Lower lobe of right lung (tissue), 2 donors: ENCODE measurements around the gene ZNF644. TPM values are rescaled to one million over a fixed set of nuclear protein-coding genes. Genes with fewer than 3 reads are reported as not detected.

Experiments used
- ATAC-seq, 2 donors: fragments of 200-7000 bp; cut with Tn5 transposase; one replicate each; pipeline ENCODE4 v1.9.1; 2020 to 2022; ENCODE audit warnings: mild to moderate bottlenecking in 2 of 2, moderate library complexity in 2 of 2
- DNase-seq: peaks from one replicate; pipeline ENCODE4 v3.0.0-alpha.2; 2020
- H3K27ac ChIP-seq: fragments of 200-600 bp; one replicate; pipeline ENCODE4 v1.8.0; 2022
- H3K27me3 ChIP-seq: fragments of 200-600 bp; one replicate; pipeline ENCODE4 v1.8.0; 2022; ENCODE audit warnings: low read depth
- H3K36me3 ChIP-seq: fragments of 200-600 bp; one replicate; pipeline ENCODE4 v1.8.0; 2022; ENCODE audit warnings: mild to moderate bottlenecking
- H3K4me1 ChIP-seq: fragments of 200-600 bp; one replicate; pipeline ENCODE4 v1.8.0; 2022
- H3K4me3 ChIP-seq: fragments of 200-600 bp; one replicate; pipeline ENCODE4 v1.8.0; 2022; ENCODE audit warnings: mild to moderate bottlenecking
- H3K9me3 ChIP-seq: fragments of 200-600 bp; one replicate; pipeline ENCODE4 v1.8.0; 2022
- intact Hi-C: fragments of 100-400 bp; cut with DNase I; formaldehyde crosslinking; loops from one replicate; pipeline ENCODE4 v1.11.0; 2022
- total RNA-seq: library from RNA; stranded (reverse); fragmentation: NEBNext Ultra II Directional; extraction: Animal tissue kit (Norgen Biotek cat#: 25700); gene quantifications from one replicate; pipeline ENCODE4 v1.2.1, GENCODE V29; 2021
- TF ChIP-seq, protein P1 (sequence below): fragments of 200-600 bp; IDR thresholded peaks from one replicate; pipeline ENCODE4 v1.8.0; 2022; ENCODE audit warnings: antibody characterized with exemption, mild to moderate bottlenecking
- donor health status: DM: no; HTN: yes; CAD: no; lungs with severe emphysema.

ZNF644 gene
- total RNA-seq, 1 donor from 2014 or later, result 54.7 TPM

DNA sequence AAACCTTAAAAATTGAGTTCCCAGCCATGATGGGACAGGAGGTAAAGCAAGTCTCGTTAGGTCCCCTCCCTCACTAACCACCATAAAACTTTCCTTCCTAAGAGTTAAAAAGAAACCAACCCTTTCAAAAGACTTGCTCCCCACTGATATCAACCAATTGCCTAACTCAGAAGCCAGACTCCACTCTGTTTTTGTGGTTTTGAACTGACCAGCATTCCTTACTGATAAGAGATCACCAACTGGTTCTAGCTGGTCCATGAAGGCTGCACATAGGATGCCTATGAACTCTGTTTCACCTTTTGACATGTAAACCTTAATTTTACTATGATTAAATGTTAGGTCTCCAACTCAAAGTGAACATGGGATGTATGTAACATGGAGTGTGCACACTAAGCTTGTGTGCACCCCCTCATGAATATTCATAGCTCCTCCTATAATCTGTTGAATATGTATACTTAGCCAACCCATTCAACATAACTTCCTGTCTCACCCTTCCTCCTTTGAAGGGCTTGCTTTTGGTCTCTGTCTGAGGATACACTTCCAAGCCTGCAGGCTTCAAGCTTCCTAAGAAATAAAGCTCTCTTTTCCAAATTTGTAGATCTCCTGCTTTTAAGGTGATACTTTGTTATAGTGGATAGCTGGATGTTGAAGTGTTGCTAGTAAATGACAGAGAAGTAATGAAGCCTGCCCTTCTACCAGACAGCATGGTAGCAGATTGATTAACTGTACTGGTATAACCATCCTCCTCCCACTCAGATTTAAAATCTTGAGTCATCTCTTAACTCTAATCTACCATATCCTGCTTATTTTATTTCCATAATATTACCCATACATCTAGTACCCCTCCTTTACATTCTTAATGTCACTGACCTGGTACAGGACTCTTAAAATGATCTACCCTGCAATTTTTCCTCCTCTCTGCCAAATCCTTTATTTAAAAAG, 95.6 kb downstream of the ZNF644 start:
- no peaks in the 10 kb centered on the region for H3K9me3 ChIP-seq
- intact Hi-C loops, result no loop called here
- ATAC-seq, result no peak
- H3K27ac ChIP-seq, result no peak overlapping the region
- H3K4me3 ChIP-seq, result no peak overlapping the region
- peaks cover 16% of the 10 kb centered on the region for H3K4me1 ChIP-seq
- no peaks in the 10 kb centered on the region for H3K36me3 ChIP-seq
- no peaks in the 10 kb centered on the region for H3K27me3 ChIP-seq
- TF ChIP-seq, protein P1, sequence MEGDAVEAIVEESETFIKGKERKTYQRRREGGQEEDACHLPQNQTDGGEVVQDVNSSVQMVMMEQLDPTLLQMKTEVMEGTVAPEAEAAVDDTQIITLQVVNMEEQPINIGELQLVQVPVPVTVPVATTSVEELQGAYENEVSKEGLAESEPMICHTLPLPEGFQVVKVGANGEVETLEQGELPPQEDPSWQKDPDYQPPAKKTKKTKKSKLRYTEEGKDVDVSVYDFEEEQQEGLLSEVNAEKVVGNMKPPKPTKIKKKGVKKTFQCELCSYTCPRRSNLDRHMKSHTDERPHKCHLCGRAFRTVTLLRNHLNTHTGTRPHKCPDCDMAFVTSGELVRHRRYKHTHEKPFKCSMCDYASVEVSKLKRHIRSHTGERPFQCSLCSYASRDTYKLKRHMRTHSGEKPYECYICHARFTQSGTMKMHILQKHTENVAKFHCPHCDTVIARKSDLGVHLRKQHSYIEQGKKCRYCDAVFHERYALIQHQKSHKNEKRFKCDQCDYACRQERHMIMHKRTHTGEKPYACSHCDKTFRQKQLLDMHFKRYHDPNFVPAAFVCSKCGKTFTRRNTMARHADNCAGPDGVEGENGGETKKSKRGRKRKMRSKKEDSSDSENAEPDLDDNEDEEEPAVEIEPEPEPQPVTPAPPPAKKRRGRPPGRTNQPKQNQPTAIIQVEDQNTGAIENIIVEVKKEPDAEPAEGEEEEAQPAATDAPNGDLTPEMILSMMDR, result no peak
- DNase-seq, result no peak

DNA sequence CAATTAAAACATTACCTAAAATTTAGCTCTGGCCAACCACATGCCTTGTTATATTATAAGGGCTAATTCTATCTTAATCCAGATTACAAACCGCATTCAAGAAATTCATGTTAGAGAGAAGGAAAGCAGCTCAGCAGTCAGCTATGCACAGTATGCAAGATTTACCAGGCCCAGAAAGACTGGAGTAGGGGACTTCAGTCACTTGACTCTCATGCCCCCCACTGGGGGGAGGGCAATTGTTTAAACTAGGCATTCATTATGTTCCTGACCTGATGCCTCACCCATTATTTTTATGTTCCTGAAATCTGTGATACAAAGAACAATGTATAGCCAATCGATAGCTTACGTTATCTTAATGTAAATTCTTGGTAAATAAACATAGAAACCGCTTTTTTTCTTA, 96.9 kb downstream of the ZNF644 start:
- intact Hi-C loops, result no loop called here
- H3K36me3 ChIP-seq, result no peaks in the 10 kb centered on the region
- H3K4me3 ChIP-seq, result no peak overlapping the region
- DNase-seq, result no peak
- H3K9me3 ChIP-seq, result no peaks in the 10 kb centered on the region
- H3K27ac ChIP-seq, result no peak overlapping the region
- H3K4me1 ChIP-seq, result peaks cover 17% of the 10 kb centered on the region
- no peak for ATAC-seq
- TF ChIP-seq, protein P1, result no peak
- H3K27me3 ChIP-seq, result no peaks in the 10 kb centered on the region

DNA sequence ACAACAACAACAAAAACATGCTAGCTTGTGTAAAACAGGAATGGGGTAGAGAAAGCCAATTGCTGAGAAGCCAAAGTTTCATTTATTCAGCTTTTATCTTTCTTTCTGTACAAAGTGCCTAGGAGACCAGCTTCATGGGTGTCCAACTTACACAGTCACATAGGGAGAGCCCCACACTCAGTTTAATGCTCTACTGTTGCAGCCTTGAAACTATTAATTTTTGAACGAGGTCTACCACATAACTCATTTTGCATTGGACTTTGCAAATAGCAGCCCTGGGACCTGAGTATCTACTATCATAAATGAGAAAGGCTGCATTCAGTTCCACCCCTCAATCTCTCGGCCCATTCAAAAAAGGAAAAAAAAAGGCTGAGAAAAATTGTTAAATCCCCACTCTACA, 98.8 kb downstream of the ZNF644 start:
- ATAC-seq (no peak), DNase-seq (no peak)
- TF ChIP-seq, protein P1, result no peak
- H3K4me3 ChIP-seq, result no peak overlapping the region
- no peaks in the 10 kb centered on the region for H3K36me3 ChIP-seq
- no peaks in the 10 kb centered on the region for H3K9me3 ChIP-seq
- H3K27ac ChIP-seq, result no peak overlapping the region
- peaks cover 20% of the 10 kb centered on the region for H3K4me1 ChIP-seq
- H3K27me3 ChIP-seq, result no peaks in the 10 kb centered on the region
- intact Hi-C loops, result no loop called here

DNA sequence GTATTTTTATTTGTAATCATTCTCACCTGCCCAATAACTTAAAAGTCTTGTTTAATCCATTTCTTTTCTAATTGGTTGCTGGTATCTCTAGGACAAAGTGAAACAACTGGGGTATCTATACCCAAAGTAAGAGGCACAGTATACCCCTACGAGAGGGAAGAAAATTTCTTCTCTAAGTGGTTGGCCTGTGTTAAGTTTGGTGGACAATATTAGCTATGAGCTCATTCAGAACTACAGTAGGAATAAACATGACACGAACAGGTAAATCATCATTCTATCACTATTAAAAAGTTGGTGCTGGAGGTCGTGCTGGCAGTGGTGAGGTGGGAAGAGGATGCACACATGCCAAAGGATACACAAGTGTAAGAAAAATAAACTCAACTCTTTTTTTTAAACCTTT, 99.6 kb downstream of the ZNF644 start:
- no peak overlapping the region for H3K4me3 ChIP-seq
- DNase-seq, result no peak
- TF ChIP-seq, protein P1, result no peak
- intact Hi-C loops, result no loop called here
- peaks cover 4% of the 10 kb centered on the region for H3K36me3 ChIP-seq
- H3K9me3 ChIP-seq, result no peaks in the 10 kb centered on the region
- no peak for ATAC-seq
- no peaks in the 10 kb centered on the region for H3K27me3 ChIP-seq
- H3K27ac ChIP-seq, result no peak overlapping the region
- H3K4me1 ChIP-seq, result peaks cover 20% of the 10 kb centered on the region

DNA sequence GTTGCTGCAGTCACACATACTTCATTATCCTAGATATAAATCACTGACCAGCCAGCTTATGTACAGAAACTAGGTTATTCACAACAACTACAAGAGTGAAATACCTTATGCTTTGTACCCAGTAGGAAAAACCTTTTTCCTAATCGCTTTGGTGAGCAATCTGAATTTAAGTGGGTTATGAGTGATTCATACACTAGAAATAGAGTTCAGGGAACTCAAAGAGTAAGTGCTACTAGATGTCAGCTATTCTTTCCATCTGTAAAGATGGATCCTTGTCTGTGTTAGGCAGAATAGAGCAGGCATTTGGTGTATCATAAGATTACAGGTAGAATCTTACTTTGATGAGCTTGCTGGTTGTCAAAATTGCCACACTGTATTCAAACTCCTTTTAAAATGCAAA, 101.9 kb downstream of the ZNF644 start:
- peaks cover 26% of the 10 kb centered on the region for H3K36me3 ChIP-seq
- intact Hi-C loops, result no loop called here
- H3K9me3 ChIP-seq, result no peaks in the 10 kb centered on the region
- no peak overlapping the region for H3K27ac ChIP-seq
- no peak overlapping the region for H3K4me3 ChIP-seq
- DNase-seq (no peak), ATAC-seq (peak in 1 of 2 donors; percentile 42)
- TF ChIP-seq, protein P1, result no peak
- H3K27me3 ChIP-seq, result no peaks in the 10 kb centered on the region
- peaks cover 20% of the 10 kb centered on the region for H3K4me1 ChIP-seq
